Heart right ventricle (tissue), 16 donors: ENCODE data around the gene FAM171A2. TPM values are rescaled to one million over a fixed set of nuclear protein-coding genes. Genes with fewer than 3 reads are reported as not detected.

Source experiments
- ATAC-seq, 8 donors: fragments of 200-7000 bp; cut with Tn5 transposase; one replicate each; pipeline ENCODE4 v1.9.1; 2020; ENCODE audit warnings: mild to moderate bottlenecking in 8 of 8, moderate library complexity in 8 of 8, moderate number of reproducible peaks in 1 of 8
- DNase-seq, 2 donors: peaks; one replicate each; pipeline ENCODE4 v3.0.0-alpha.2; 2020
- H3K27ac ChIP-seq, 10 donors: fragments of 200-600 bp; sonication (generic) in 2 of 10; one replicate each; pipeline versions ENCODE4 v1.5.0 to v1.8.0; 2020 to 2022; ENCODE audit warnings: mild to moderate bottlenecking in 3 of 10
- H3K27me3 ChIP-seq, 7 donors: fragments of 200-600 bp; one replicate each; pipeline ENCODE4 v1.8.0; 2021 to 2022; ENCODE audit warnings: mild to moderate bottlenecking in 2 of 7
- H3K36me3 ChIP-seq, 9 donors: fragments of 200-600 bp; sonication (generic) in 1 of 9; one replicate each; pipeline versions ENCODE4 v1.5.0 to v1.8.0; 2020 to 2022; ENCODE audit warnings: mild to moderate bottlenecking in 2 of 9
- H3K4me1 ChIP-seq, 9 donors: fragments of 200-600 bp; sonication (generic) in 1 of 9; one replicate each; pipeline versions ENCODE4 v1.5.0 to v1.8.0; 2020 to 2022; ENCODE audit warnings: mild to moderate bottlenecking in 4 of 9
- H3K4me3 ChIP-seq, 10 donors: fragments of 200-600 bp; sonication (generic) in 2 of 10; one replicate each; pipeline versions ENCODE4 v1.5.0 to v1.8.0; 2020 to 2022; ENCODE audit warnings: mild to moderate bottlenecking in 7 of 10, moderate library complexity in 2 of 10
- H3K9me3 ChIP-seq, 11 donors: fragments of 200-600 bp in 10 of 11; sonication (generic) in 2 of 11; one replicate each; pipeline versions ENCODE4 v1.5.0 to v1.8.0; 2013 to 2022; ENCODE audit warnings: mild to moderate bottlenecking in 2 of 11, control low read depth in 1 of 11, moderate library complexity in 1 of 11
- WGBS, 2 donors: extraction: QIAGEN DNeasy Blood & Tissue Kit; methylation state at CpG; one replicate each; pipeline ENCODE4 v1.1.7; 2013; ENCODE audit warnings: inconsistent platforms in 1 of 2; 5-methylcytosine and 5-hydroxymethylcytosine counted together
- intact Hi-C, 10 donors: fragments of 100-400 bp; cut with DNase I; formaldehyde crosslinking; loops; one replicate each; pipeline versions ENCODE4 v1.11.1 to v1.14.2; 2022
- polyA plus RNA-seq, 2 donors: library from polyadenylated mRNA; stranded (reverse); fragments of 200-250 nt; gene quantifications; one replicate each; pipeline ENCODE4 v1.2.3, GENCODE V29; 2013
- total RNA-seq, 10 donors: library from RNA; stranded (reverse); fragmentation: NEBNext Ultra II Directional in 3 of 10; extraction: Animal tissue kit (Norgen Biotek cat#: 25700) in 3 of 10; gene quantifications; one replicate each; pipeline versions ENCODE4 v1.2.1 to v1.2.4, GENCODE V29; 2021 to 2023
- TF ChIP-seq, protein P1 (sequence below), 9 donors: fragments of 200-600 bp; sonication (generic) in 2 of 9; IDR thresholded peaks; one replicate each; pipeline versions ENCODE4 v1.5.0 to v1.8.0; 2021 to 2022; ENCODE audit warnings: antibody characterized with exemption in 9 of 9, mild to moderate bottlenecking in 5 of 9, moderate library complexity in 1 of 9
- donor health status: Arrhythmogenic right ventricular cardiomyopathy.
- donor health status: ischemic (EF 13 %, LVEDD 7.1; RV severe dilation, severe dysfunction).
- donor health status: healthy with polysubstance abuse.
- donor health status: DM: no; HTN: yes; CAD: no.
- donor health status: DM: no; HTN: no; CAD: no.
- donor health status: ischemic (EF 25% LVEDD 6.9; RV normal size, moderate dysfunction).
- donor health status: ischemic (EF 25% LVEDD 5.7; RV mildly dilated, moderate dysfunction).
- donor health status: healthy.
- donor health status: DM: yes; HTN: yes; CAD: no.
- donor health status: Ischemic cardiomyopathy.
- donor health status: ischemic (EF 35%, LVEDD 5.7; RV mildly dilated, moderate dysfunction).
- donor health status: nonischemic (EF 11% LVEDD 7.7; RV severe dilation, severe dysfunction).
- donor health status: DM: yes; HTN: yes; CAD: no.
- donor health status: PGD.
- donor health status: ischemic (EF 29% LVEDD 5.4; RV normal size, mild dysfunction).
- donor health status: nonischemic (EF 23%, LVEDD 6.1; RV moderate dilation, normal function).

The FAM171A2 gene
- total and polyA plus RNA-seq, 12 donors: 0.25 to 0.95 (median 0.46) TPM

DNA sequence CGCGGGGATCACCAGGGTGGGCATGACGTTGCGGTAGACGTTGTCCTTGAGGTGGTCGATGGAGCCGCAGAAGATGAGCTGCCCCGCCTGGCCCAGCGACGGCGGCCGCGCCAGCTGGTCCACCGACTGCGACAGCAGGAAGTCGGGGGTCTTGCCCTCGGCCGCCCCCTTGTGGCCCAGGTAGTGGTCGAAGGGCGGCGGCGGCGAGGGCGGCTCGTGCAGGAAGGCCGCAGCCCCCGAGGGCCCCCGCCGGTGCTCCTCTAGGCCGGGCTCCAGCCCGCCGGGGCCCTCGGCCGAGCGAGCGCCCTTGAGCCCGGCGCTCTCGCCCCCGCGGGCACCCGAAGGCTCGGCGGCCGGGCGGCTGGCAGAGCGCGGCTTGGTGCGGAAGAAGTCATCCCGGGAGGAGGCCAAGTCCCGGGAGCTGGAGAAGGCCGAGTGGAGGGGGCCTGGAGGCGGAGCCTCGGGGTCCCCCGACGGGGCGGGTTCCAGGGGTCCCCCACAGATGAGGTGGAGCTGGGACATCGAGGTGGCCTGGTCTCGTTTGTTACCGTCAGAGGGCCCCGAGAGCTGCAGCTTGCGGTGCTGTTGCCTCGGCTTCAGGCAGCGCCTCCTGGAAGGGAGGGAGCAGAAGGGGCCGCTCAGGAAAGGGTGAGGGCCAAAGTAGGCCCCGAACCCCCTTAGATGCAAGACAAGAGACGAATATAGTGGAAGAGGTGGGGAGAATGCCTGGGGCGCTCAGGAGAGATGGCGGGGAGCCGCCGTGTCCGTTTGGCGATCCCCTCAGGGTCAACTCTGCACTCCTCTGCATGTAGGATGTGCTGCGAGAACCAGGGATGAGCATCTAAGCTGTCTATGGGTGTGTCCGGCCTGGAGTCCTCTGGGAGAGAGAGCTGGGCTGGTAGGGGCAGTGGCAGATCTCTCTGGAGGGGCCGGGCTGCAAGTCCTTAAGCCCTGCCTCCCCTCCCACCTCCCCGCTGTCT is 8.8 kb downstream of the FAM171A2 start:
- Histone ChIP-seq H3K27ac (peak overlapping the region in 1 of 10 donors; percentile 28), H3K9me3 (no peaks in the 10 kb centered on the region), H3K27me3 (no peaks in the 10 kb centered on the region), H3K4me1 (no peaks in the 10 kb centered on the region), H3K36me3 (peaks cover 0 to 34% (median 27%) of the 10 kb centered on the region in 9 donors), H3K4me3 (peak overlapping the region in 4 of 10 donors; percentile 23 to 51 (median 30))
- 46 to 52% methylated on average over 69 to 77 of the region's 77 CpGs for WGBS, 2 donors
- TF ChIP-seq, protein P1, sequence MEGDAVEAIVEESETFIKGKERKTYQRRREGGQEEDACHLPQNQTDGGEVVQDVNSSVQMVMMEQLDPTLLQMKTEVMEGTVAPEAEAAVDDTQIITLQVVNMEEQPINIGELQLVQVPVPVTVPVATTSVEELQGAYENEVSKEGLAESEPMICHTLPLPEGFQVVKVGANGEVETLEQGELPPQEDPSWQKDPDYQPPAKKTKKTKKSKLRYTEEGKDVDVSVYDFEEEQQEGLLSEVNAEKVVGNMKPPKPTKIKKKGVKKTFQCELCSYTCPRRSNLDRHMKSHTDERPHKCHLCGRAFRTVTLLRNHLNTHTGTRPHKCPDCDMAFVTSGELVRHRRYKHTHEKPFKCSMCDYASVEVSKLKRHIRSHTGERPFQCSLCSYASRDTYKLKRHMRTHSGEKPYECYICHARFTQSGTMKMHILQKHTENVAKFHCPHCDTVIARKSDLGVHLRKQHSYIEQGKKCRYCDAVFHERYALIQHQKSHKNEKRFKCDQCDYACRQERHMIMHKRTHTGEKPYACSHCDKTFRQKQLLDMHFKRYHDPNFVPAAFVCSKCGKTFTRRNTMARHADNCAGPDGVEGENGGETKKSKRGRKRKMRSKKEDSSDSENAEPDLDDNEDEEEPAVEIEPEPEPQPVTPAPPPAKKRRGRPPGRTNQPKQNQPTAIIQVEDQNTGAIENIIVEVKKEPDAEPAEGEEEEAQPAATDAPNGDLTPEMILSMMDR (IDR thresholded peaks at IDR 0.05): peak in 8 of 9 donors; percentile 29 to 58 (median 38)
- DNase-seq: peak in 1 of 2 donors; percentile 70
- intact Hi-C loops: loop anchor here in 1 of 10 donors (5.0 kb wide), 1 partner anchor 167 kb away; no protein-coding TSS in a partner anchor
- peak in 1 of 8 donors; percentile 16 for ATAC-seq

DNA sequence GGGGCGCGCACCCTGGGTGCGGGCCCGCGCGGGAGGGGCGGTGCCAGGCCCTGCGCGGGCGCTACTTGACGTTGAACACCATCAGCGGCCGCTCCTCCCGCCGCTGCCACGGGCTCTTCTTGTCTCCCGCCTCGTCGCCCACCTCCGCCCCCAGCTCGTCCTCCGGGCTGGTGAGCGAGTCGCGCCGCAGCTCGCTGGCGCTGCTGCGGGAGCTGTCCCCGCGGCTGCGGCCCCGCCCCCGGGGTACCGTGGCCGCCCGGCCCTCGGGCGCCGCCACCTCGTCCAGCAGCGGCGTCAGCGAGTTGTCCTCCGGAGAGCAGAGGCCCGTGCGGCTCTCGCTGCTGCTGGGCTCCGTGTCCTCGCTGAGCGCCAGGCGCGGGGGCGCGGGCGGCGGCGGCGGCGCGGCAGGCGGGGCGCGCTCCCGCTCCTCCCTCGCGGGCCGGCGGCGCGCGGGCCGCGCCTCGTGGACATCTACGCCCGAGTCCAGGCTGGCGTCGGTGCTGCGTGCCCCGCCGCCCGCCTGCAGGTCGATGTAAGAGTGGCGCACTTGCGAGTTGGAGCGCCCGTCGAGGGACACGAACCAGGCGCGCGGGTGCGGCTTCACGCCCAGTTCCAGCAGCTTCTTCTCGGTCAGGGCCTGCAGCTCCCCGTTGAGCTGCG is 9.9 kb downstream of the FAM171A2 start:
- DNase-seq (peak in 1 of 2 donors; percentile 54), ATAC-seq (peak in 3 of 8 donors; percentile 21 to 41 (median 33))
- WGBS, 2 donors: 23 to 39% methylated on average over 87 to 98 of the region's 98 CpGs
- peak overlapping the region in 9 of 10 donors; percentile 25 to 51 (median 40) for H3K4me3 ChIP-seq
- H3K36me3 ChIP-seq: peaks cover 0 to 44% (median 31%) of the 10 kb centered on the region in 9 donors
- H3K4me1 ChIP-seq: peaks cover 0 to 8% (median 0%) of the 10 kb centered on the region in 9 donors
- intact Hi-C loops: loop anchor here in 1 of 10 donors (5.0 kb wide), 1 partner anchor 168 kb away; no protein-coding TSS in a partner anchor
- no peaks in the 10 kb centered on the region for H3K9me3 ChIP-seq
- TF ChIP-seq, protein P1 (IDR thresholded peaks at IDR 0.05): no peak
- H3K27ac ChIP-seq: peak overlapping the region in 4 of 10 donors; percentile 23 to 60 (median 48)
- no peaks in the 10 kb centered on the region for H3K27me3 ChIP-seq

DNA sequence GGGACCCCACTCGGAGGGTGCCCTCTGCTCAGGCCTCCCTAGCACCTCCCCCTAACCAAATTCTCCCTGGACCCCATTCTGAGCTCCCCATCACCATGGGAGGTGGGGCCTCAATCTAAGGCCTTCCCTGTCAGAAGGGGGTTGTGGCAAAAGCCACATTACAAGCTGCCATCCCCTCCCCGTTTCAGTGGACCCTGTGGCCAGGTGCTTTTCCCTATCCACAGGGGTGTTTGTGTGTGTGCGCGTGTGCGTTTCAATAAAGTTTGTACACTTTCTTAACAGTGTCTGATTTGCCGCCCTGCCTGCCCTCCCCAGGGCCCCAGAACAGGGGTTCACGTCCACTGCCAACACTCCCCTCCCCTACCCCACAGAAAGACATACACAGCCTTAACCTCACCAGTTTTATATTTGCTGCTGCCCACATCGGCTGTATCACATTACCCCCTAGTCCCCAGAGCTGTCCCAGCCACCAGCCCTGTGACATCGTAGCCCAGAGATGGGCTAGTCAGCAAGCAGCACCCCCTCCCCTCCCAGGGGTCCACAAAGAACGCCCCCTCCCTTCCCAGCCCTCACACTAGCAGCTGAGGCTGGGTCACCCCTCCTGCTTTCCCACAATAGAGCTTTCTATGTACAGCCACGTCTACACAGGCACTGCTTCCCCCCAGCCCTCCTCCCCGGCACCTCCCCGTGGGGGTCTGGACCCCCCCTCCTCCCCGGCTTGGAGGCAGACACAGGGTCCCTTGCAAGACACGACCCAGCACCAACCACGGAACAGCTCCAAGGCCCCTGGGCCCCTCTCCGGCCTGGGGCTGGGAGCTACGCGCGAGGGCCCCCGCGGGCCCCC is 10.6 kb downstream of the FAM171A2 start:
- peak overlapping the region in 4 of 10 donors; percentile 23 to 60 (median 48) for H3K27ac ChIP-seq
- no peak for DNase-seq
- intact Hi-C loops: loop anchor here in 1 of 10 donors (5.0 kb wide), 1 partner anchor 169 kb away; no protein-coding TSS in a partner anchor
- H3K9me3 ChIP-seq: no peaks in the 10 kb centered on the region
- TF ChIP-seq, protein P1 (IDR thresholded peaks at IDR 0.05): no peak
- peak overlapping the region in 9 of 10 donors; percentile 25 to 51 (median 40) for H3K4me3 ChIP-seq
- peaks cover 0 to 16% (median 0%) of the 10 kb centered on the region in 9 donors for H3K4me1 ChIP-seq
- peaks cover 0 to 46% (median 31%) of the 10 kb centered on the region in 9 donors for H3K36me3 ChIP-seq
- H3K27me3 ChIP-seq: no peaks in the 10 kb centered on the region
- 51 to 60% methylated on average over 22 of the region's 22 CpGs for WGBS, 2 donors
- ATAC-seq: no peak
